Fibroblast of villous mesenchyme (primary cell): Measurements from ENCODE around the gene TTLL5. TPM values are rescaled to one million over a fixed set of nuclear protein-coding genes. Genes with fewer than 3 reads are reported as not detected.

ENCODE experiments used
- DNase-seq: peaks from one replicate; pipeline ENCODE4 v3.0.0-alpha.2; 2010; ENCODE audit warnings: low read depth
- H3K4me3 ChIP-seq: 2 replicates; pipeline ENCODE4 v1.5.1; 2011; ENCODE audit warnings: low read depth, mild to moderate bottlenecking, low read length
- CTCF ChIP-seq: IDR thresholded peaks from 2 replicates; pipeline ENCODE4 v1.5.1; 2012; ENCODE audit warnings: low read depth, mild to moderate bottlenecking, low read length; ENCODE audit not compliant: insufficient read depth
- total RNA-seq: library from RNA; depleted of rRNA; stranded (reverse); fragments of >200 nt; gene quantifications from 2 replicates; pipeline ENCODE4 v1.2.3, GENCODE V29; 2012

The TTLL5 gene
- total RNA-seq, 1 donor: 33.7 TPM

- peak; percentile 85 for DNase-seq
- no peak for TF ChIP-seq CTCF
- H3K4me3 ChIP-seq: no peak overlapping the region
These were observed 244.3 kb downstream of the TTLL5 start for GRCh38 chr14:75905147-75905904.

GRCh38 chr14:75906228-75906627, 245.2 kb downstream of the TTLL5 start:
- H3K4me3 ChIP-seq: no peak overlapping the region
- no peak for TF ChIP-seq CTCF
- no peak for DNase-seq

GRCh38 chr14:75906680-75907280, 245.7 kb downstream of the TTLL5 start:
- peak; percentile 80 for TF ChIP-seq CTCF
- no peak overlapping the region for H3K4me3 ChIP-seq

GRCh38 chr14:75907756-75908359, 246.8 kb downstream of the TTLL5 start:
- TF ChIP-seq CTCF: no peak
- DNase-seq: no peak
- no peak overlapping the region for H3K4me3 ChIP-seq

More at GRCh38 chr14:75906680-75907280, 245.7 kb downstream of the TTLL5 start:
- peak; percentile 81 for DNase-seq

GRCh38 chr14:75909630-75910029, 248.6 kb downstream of the TTLL5 start:
- no peak overlapping the region for H3K4me3 ChIP-seq
- TF ChIP-seq CTCF: no peak
- no peak for DNase-seq

GRCh38 chr14:75910048-75910447, 249.0 kb downstream of the TTLL5 start:
- no peak overlapping the region for H3K4me3 ChIP-seq
- no peak for DNase-seq
- TF ChIP-seq CTCF: no peak
